GM21786 (cell line): ENCODE results near the gene SMPX.

Experiments used
- ATAC-seq: cut with Tn5 transposase; IDR thresholded peaks from one replicate; pipeline ENCODE4 v1.9.1; 2021; ENCODE audit not compliant: unreplicated experiment

The SMPX gene

DNA sequence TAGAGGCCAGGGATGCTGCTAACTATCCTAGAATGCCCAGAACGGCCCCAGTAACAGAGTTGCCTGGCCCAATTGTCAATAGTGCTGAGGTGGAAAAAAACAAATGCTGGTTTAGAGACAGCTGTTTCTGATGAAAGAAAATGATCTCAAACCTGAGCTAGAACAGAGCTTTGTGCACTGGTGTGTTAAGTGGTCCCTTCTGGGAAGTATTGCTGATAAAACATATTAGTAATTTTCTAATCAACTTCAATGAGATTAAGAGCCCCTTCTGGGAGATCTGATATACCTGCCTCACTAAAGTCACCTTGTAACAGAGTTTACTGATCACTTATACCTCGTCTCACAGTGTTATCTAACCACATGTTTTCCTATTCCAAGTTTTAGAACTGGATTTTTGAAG lies 42.1 kb downstream of the SMPX start:
- no peak for ATAC-seq

DNA sequence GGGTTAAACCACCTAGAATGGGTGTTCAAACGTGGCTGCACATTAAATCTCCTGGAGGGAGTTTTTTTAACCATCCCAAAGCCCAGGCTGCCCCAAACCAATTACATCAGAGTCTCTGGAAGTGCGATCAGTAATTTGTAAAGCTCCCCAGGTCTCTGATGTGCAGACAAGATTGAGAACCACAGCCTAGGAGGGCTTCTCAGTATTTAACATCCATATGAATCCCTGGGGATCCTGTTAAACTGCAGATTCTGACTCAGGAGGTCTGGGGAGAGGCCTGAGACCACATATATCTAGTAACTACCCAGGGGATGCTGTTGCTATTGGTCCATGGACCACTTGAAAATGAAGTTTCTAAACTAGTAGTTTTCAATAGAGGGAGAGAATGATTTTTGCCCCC lies 42.6 kb downstream of the SMPX start:
- no peak for ATAC-seq

DNA sequence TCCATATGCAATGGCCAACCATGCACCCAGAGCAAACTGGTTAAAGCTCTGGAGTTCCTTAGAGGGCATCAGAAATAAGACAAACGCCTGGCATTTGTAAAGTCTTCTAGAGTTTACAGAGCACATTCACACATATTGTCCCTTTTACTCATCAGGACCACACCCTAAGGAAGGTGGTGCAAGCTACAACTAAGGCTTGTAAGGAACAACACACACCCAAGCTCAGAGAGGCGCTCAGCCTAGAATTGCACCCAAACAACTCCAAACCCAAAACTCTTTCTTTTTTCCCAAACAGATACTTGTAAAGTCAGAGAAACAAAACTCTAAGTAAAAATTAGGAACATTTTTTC lies 46.1 kb downstream of the SMPX start:
- no peak for ATAC-seq

DNA sequence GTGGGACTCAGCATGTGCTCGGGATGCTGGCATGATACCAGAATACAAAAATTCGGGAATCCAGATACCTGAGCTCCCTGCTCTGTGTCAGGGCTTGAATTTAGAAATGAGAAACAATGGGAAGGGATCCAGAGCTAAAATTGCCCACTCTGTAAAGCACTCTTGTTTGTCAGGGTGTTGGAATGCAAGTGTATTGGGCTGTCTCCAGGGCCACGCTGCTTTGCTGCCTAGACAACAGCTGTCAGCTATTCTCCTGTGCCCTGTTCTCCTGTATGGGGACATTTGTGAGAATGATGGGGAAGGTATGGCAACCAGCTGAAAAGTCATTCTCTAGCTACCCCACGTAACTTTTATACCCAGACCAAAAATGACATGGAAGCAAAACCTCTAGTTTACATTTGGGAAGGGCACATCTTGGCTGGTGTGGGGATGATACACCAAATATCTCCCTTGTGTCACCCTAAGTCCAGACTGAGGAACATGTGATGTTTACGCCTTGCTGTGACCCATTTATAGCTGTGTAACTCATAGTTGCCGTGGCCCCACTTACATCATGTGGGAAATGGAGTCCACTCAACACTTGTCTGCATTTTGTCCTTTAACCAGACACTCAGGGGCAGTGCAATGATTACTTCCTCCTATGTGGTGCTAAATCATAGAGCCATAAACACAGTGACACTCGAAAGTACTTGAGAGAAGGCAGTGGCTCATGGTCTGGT lies 46.6 kb downstream of the SMPX start:
- ATAC-seq = no peak

DNA sequence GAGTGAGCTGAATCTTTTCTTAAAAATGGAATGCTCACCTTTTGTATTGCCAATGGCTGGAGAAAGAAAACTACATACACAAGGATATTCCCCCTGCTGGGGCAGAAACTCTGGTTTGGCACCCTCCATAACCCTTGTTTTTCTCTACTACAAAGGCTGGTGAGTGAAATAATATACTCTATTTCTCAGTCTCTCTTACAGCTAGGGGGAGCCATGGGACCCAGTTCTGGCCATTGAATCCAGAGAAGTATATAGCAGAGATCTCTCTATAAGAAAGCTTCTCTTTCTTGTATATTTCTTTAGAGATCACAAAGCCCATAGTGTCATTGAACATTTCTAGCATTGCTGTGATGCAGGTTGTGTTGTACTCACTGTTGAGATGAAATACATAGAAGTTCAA lies 49.8 kb downstream of the SMPX start:
- no peak for ATAC-seq

DNA sequence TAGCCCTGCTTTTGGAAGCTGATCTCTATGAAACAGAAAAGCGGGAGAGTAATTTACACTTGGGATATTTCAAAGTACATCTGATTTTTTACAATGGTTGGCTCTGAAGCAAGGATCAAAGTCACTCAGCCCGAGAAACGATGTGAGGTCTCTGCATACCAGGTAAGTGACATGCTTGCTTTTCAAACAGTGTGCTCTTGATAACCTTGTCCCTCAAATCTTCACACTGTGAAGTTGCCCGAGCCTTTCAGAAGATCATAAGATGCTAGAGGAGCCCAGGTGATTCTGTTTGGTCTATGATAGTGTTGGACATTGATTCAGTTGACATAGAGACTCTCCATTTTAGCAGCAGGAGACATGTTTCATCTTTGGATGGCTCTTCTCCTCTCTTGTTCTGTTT lies 52.7 kb downstream of the SMPX start:
- no peak for ATAC-seq

DNA sequence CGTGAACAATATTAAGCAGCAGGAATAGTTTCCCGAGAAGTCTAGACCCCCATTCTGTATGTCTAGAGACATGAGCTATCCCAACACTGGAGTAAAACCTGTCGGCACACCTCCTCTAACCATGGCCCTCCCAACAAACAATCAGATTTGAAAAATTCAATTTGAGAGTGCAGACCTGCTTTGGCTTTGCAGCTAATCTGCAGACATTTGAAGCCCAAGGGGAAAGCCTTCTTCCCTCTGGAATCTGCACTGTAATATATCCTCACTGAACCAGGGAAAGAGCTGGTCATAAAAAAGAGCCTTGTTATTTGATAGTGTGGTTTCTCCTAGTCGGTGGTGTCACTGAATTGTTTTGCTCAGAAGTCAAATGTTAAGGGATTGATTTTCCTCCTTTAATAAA lies 55.2 kb downstream of the SMPX start:
- no peak for ATAC-seq

DNA sequence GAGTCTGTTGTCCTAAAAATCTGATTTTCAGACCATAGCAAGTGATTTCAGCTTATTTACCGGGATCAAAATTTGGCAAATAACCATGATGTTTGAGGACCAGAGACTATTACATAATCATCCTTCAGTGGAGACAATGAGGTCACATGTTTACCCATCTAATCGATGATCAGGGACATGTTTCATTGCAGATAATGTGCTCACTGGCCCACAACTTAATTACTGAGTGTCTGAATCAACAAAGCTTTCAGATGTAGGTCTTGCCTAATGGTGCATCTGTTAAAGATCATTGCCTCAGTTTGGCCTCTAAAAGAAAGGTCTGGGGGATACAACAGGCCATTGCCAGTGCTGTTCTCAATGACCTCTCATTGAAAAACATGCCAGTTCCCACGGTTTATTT lies 56.9 kb downstream of the SMPX start:
- ATAC-seq = no peak

DNA sequence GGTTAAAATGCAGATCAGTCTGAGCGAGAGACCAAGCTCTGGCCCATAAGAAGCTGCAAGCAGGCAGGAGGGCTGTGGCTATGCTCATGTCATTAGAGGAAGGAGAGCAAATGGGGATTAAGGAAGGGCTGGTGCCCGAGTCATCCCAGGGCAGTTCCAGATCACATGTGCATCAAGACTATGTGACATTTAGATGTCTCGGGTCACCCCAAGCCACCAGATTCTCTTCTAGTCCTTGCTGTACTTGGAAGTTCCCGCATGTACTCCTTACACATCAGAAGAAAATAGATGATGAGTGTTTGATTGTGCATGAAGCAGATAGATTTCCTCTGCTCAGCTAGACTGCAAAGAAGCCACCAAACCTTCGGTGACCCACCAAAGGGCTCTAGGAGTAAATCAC lies 57.6 kb downstream of the SMPX start:
- ATAC-seq = no peak

DNA sequence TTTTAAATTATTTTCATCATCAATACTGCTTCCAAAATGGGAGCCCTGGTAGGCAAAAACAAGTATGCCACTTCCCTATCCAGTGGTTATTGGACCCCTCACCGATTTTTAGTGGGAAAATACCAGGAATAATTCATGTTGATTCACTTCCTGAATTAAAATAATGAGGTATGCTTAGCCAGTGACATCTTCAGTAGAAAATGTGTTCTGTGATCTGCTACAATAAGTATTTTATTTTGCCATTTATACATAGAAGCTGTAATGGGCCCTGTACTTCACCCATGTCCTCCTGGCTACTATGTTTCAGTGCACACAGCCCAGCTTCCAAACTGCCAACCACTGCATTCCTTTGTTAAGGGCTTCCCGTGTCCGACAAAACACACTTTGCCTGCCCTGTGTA lies 58.8 kb downstream of the SMPX start:
- no peak for ATAC-seq

DNA sequence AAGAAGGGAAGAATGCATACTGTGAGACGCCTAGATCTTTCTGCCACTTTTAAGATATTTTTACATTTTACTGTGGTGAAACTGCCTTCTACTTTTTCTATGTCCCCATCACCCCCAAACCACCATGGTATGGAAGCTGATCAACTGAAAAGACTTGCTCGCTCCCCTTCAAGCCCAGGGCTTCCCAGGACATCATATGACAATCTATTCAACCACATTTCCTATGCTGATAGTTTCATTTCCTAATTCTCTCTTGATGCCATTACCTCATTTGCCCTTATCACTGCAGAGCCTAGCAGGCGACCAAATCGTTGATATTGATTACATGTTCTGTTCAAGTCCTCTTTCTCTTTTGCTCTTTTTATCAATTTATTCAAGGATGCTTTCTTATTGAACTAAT lies 59.6 kb downstream of the SMPX start:
- ATAC-seq = no peak

DNA sequence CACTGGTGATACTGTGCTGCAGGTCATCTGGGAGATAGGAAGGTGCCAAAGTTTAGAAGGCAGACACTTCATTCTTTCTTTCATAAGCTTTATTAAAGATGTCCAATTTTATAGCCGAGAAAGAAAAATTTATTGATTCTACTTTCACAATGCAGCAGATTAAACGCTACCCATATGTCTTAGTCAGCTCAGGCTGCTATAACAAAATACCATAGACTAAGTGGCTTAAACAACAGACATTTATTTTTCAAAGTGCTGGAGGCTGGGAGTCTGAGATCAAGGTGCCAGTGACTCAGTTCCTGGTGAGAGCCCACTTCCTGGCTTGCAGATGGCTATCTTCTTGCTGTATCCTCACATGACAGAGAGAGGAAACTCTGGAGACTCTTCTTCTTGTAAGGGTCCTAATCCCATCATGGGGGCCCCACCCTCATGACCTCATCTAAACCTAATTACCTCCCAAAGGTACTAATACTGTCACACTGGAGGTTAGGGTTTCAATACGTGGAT lies 66.4 kb downstream of the SMPX start:
- no peak for ATAC-seq

DNA sequence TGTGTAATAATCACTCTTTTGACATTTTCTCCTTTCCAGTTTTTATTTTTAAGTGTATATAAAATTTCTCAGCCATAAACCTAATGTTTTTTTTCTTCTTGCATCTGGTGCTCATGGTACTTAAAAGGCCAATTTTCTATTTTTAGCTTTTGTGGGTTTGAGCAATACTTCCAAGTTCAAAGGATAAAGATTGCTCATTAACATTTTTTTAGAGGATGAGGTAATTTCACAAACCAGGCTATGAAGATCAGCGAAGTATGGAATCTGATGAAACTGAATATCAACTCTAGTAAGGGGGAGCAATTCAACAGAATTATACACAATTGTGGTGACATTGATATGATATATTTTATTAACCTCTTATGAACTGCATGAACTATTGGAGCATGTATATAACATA lies 74.0 kb downstream of the SMPX start:
- no peak for ATAC-seq

DNA sequence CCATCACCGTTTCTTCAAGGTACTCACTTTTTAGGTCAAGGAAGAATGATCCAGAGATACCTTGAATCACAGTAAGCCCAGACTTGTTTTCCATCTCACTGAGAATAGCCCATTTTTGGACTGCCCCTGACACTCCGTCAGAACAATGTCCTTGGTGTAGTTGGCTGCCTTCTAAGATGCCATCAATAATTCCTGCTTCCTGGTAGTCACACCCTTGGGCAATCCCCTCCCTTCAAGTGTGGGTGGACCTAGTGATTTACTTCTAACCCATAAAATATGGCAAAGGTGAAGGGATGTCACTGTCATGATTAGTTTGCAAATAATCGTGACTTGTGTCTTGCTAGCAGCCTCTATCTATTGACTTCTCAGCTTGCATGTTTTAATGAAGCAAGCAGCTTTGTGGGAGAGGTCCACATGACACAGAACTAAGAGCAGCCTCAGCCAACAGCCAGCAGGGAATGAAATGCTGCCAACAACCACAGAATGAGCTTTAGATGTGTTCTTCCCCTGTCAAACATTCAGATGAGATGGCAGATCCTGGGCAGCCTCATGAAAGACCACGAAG lies 79.8 kb downstream of the SMPX start:
- no peak for ATAC-seq

DNA sequence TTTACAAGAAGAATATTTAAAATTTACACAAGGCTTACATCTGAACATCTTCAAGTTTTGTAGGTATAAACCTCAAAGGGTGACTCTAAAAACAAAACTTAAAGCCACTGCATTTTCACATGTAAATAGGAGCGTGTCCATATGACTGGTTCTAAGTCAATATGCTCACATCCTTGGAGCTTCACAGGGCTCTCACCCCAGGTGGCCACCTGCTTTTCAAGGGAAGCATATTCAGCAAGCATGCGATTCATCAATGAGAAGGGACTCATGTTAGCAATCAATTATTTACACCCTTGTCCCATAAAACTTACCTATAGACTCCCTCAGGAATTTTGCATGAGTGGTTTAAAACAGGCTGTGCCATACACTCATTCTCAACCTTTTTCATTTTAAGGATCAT lies 82.0 kb downstream of the SMPX start:
- ATAC-seq = no peak

DNA sequence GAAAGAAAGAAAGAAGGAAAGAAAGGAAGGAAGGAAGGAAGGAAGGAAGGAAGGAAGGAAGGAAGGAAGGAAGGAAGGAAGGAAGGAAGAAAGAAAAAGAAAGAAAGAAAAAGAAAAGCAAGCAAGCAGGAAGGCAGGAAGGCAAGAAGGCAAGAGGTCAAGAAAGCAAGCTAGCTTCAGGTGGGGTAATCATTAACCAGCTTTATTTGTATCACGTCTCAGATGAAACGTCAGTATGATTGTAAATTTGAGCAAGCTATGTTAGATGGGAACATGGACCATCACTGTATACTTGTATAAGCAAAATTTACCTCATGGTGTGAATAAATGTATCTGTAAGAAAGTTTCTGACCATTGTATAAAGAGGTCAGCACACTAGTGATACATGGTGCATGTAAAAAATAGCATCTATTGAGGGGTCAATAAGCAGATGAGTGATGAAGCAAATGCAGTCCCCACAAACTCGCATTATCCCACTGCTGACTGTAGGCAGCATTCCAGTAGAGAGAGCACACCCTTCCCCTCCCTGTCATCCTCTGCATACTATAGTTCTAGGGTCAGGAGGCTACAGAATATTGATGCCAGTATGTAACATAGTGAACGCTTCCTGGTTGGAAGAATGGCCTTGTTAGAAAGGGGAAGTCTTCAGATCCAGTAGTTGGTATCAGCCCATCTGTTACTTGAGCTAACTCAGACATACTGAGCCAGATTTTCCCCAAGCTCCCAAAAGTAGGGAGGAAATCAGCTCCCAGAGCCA lies 83.3 kb downstream of the SMPX start:
- ATAC-seq = no peak

DNA sequence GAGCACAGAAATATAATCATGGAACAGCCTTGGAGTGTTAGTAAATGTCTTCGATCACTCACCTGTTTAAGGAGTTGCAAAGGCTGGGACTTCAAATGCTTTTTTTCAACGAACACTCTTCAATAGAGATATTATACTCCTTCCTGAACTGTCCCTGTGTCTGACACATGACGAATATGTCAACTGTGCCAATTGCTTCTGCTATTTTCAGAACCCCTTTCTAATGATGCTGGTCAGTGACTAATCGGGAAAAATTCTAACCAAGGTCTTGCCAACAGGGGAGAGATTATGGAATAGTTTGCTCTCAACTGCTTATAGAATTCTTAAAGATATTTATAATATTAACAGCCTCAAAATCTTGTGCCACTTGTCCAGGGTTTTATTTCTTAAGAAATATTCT lies 91.2 kb downstream of the SMPX start:
- ATAC-seq = no peak

DNA sequence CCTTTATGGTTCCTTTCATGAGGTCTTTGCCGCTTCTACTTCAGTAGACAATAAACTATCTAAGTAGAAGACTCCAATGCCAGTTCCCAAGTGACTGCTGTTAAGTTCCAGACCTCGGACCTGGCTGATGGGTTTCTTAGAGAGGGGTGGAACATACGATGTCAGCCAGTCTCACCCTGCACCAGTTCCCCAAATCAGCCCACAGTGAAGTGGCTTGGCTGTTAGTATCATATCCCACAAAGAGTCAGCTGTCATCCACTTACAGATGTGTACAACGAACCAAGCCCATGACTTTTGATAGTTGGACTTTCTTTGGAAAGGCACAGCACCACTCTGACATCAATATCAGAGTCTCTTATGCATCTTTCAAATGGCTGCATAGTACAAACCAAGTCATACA lies 91.7 kb downstream of the SMPX start:
- ATAC-seq = no peak

DNA sequence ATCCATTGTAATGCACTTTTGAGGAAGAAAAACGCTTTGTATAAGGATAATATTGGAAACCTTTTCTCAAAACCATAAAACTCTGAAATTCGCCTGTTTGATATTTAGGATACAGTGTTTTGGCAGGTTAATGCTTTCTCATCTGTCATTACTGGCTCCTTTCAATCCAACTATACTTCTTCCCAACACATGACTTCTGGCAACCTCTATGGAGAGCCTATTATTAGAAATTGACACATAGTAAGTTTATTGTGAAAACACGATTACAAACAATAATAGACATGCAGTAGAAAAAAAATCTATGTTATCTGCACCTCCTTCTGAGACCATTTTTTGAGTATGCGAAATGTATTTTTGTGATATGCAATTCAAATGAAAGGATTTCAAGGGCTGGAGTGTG lies 95.2 kb downstream of the SMPX start:
- ATAC-seq = no peak

DNA sequence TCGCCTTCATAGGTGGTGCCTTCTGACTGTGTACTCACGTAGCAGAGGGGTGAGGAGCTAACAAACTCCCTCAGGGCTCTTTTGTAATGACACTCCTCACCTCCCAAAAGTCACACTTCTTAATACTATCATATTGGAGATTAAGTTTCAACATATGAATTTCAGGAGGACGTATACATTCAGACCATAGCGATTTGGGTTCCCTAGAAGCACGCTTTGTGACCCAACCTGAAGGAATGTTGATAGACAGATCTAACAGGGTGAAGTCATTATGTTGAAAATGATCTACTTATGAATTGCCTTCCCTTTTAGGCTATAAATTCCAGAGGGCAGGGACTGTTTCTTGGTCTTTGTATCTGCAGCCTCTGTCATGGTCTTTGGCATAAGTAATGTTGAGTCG lies 96.6 kb downstream of the SMPX start:
- ATAC-seq = no peak

DNA sequence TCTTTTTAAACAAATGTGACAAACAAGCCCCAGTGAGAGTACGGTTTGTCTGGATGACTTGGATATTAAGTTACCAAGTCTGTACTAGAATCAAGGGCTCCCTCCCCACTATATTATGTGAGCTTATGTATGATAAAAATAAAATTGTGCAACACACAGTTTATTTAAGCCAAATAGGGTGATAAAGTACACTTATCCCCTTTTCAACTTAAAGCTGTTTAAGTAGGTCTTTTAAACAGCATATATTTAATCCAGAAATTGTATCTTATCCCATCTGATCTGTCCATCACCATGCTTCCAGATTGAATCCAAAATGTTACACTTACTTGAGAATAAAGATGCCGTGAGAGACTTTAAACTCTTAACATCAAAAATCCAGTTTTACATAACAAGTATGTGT lies 97.8 kb downstream of the SMPX start:
- ATAC-seq = no peak

DNA sequence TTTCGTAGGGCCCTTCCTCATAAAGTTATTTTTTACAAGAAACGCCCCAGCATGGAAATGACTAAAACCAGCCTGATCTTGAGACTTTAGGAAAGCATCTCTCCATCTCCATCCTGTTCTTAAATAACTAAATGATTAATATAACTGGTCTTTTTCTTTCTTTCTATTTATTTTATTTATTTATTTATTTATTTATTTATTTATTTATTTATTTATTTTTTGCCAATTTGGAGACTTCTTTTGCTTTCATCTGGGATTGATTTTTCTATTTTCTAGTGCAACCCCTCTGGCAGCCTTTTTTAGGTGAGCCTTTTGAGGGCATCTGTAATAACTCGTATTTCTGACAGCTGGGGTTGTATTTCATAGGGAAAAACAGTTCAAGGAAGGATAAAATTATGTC lies 98.6 kb downstream of the SMPX start:
- ATAC-seq = no peak
